K562 (cell line): Measurements from ENCODE around the gene CHL1. TPM values are rescaled to one million over a fixed set of nuclear protein-coding genes. Genes with fewer than 3 reads are reported as not detected.

Experiments used
- FOXJ3 ChIP-seq: sonication (generic); formaldehyde crosslinking; IDR thresholded peaks from 2 replicates; pipeline ENCODE4 v1.4.0; 2020; ENCODE audit warnings: mild to moderate bottlenecking, missing genetic modification reagents
- FOXK2 ChIP-seq, 2 experiments: fragments of 450-650 bp; IDR thresholded peaks in 1 of 2; conservative IDR thresholded peaks in 1 of 2; 2 replicates each; pipeline ENCODE4 v1.6.1; 2016; ENCODE audit warnings: low read depth in 2 of 2, mild to moderate bottlenecking in 1 of 2
- RBFOX2 ChIP-seq: fragments of 200-400 bp; formaldehyde crosslinking; IDR thresholded peaks from 2 replicates; pipeline ENCODE4 v1.6.1; 2017; ENCODE audit warnings: low read depth, mild to moderate bottlenecking, low read length, moderate library complexity
- polyA plus RNA-seq, 8 experiments: library from polyadenylated mRNA; depleted of rRNA in 4 of 8; stranded (reverse) in 5 of 8; unstranded in 3 of 8; fragments of >200 nt; fragmentation: Nextera tagmentation in 2 of 8; fragmentation: Illumina TruSeq in 1 of 8; extraction: Ambion mirVana in 2 of 8; extraction: Trizol in 1 of 8; gene quantifications; 2 replicates each; pipeline versions ENCODE4 v1.2.1 to v1.2.3, GENCODE V29; 2011 to 2014; ENCODE audit warnings: inconsistent platforms in 1 of 8, missing spikeins in 1 of 8
- total RNA-seq, 7 experiments: library from RNA; depleted of rRNA in 6 of 7; stranded (reverse); fragments of >200 nt in 6 of 7; fragmentation: Illumina TruSeq in 2 of 7; extraction: Trizol in 2 of 7; gene quantifications; 2 replicates each; pipeline versions ENCODE4 v1.2.1 to v1.2.3, GENCODE V29; 2011 to 2021; ENCODE audit warnings: low replicate concordance in 1 of 7
- TF ChIP-seq, protein P1 (sequence below), 2 experiments: fragments of 450-650 bp in 1 of 2; sonication (generic) in 1 of 2; formaldehyde crosslinking in 1 of 2; IDR thresholded peaks; 2 replicates each; pipeline versions ENCODE4 v1.7.1 to v1.9.0; 2016 to 2022; ENCODE audit warnings: inconsistent platforms in 1 of 2, mild to moderate bottlenecking in 1 of 2, missing genetic modification reagents in 1 of 2

Gene CHL1
- total and polyA plus RNA-seq, 9 of the 15 experiments (the other 6 are each of a cell fraction or from before 2014, with no cell fraction given): 0.02 TPM; not detected in 8

DNA sequence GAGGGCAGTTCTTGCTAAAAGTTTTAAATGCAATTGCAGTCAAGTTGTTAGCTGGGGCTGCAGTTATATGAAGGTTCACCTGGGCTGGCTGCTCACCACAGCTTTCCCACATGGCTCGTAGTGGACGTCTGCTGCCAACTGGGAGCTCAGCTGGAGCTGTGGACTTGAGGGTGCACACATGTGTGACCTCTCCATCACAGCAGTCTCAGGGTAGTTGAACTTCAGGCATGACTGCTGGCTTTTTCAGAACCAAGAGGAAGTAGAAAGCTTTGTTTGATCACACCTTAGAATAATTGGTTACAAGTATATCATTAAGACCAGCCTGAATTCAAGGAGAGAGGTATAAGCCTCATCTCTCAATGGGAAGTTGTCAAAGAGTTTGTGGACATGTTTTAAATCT is 74.1 kb downstream of the CHL1 start (continued):
- TF ChIP-seq, protein P1, sequence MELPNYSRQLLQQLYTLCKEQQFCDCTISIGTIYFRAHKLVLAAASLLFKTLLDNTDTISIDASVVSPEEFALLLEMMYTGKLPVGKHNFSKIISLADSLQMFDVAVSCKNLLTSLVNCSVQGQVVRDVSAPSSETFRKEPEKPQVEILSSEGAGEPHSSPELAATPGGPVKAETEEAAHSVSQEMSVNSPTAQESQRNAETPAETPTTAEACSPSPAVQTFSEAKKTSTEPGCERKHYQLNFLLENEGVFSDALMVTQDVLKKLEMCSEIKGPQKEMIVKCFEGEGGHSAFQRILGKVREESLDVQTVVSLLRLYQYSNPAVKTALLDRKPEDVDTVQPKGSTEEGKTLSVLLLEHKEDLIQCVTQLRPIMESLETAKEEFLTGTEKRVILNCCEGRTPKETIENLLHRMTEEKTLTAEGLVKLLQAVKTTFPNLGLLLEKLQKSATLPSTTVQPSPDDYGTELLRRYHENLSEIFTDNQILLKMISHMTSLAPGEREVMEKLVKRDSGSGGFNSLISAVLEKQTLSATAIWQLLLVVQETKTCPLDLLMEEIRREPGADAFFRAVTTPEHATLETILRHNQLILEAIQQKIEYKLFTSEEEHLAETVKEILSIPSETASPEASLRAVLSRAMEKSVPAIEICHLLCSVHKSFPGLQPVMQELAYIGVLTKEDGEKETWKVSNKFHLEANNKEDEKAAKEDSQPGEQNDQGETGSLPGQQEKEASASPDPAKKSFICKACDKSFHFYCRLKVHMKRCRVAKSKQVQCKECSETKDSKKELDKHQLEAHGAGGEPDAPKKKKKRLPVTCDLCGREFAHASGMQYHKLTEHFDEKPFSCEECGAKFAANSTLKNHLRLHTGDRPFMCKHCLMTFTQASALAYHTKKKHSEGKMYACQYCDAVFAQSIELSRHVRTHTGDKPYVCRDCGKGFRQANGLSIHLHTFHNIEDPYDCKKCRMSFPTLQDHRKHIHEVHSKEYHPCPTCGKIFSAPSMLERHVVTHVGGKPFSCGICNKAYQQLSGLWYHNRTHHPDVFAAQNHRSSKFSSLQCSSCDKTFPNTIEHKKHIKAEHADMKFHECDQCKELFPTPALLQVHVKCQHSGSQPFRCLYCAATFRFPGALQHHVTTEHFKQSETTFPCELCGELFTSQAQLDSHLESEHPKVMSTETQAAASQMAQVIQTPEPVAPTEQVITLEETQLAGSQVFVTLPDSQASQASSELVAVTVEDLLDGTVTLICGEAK (IDR thresholded peaks at IDR 0.05): no peak
- TF ChIP-seq, protein P1 (CRISPR knock-in tag; IDR thresholded peaks at IDR 0.05): no peak
- TF ChIP-seq FOXJ3 (CRISPR knock-in tag) (no peak), RBFOX2 (no peak), FOXK2 (conservative IDR thresholded peaks at IDR 0.05 in 1 of 2, IDR thresholded peaks at IDR 0.05 in 1 of 2; ENCODE audit: low read depth in 2 of 2) (no peak)
